ENCODE results near the gene BMP3.

Gene BMP3

DNA sequence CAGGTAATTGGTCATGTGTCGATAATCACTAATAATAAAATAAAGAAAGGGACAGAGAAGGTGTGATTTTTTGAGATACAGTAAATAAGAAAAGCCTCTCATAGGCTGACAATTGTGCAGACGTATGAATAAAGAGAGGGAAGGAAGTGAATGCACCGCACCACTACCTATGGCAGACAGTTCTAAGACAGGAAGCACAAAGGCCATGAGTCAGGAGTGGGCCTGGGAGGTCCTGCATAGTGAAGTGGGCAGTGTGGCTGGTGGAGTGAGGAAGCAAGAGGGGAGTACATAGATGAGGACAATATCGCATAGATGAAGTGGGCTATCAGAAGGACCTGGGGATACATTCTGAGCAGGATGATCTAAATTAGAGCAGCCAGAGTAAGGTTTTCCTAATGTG lies 75.6 kb downstream of the BMP3 start:
- no peak for DNase-seq (ENCODE audit: low spot score)

Measured in ecto neural progenitor cell (in vitro differentiated cells).